DMS53 (cell line): ENCODE measurements around the gene TGM2.
A peak's percentile ranks its signal among the peaks of the same experiment; 100 is the strongest.

ENCODE experiments used
- DNase-seq: peaks from one replicate; lab custom pipeline; 2025; lab: John Stamatoyannopoulos, UW

Gene TGM2

GRCh38 chr20:38165089-38165965 lies at the start of gene TGM2:
TGM2 (minus strand) TSS chr20:38165270; CDS start chr20:38165198, 72 bp downstream.
- peak; percentile 93 for DNase-seq

- DNase-seq = no peak
These were observed 49.5 kb upstream of the TGM2 start for GRCh38 chr20:38214256-38215193.

- no peak for DNase-seq
These were observed 48.5 kb upstream of the TGM2 start for GRCh38 chr20:38213607-38213940.

GRCh38 chr20:38212806-38213606 lies 47.9 kb upstream of the TGM2 start:
- no peak for DNase-seq

GRCh38 chr20:38211200-38212097 lies 46.4 kb upstream of the TGM2 start:
- DNase-seq = no peak

- DNase-seq = no peak
These were observed 45.7 kb upstream of the TGM2 start for GRCh38 chr20:38210741-38211140.

- no peak for DNase-seq
These were observed 44.8 kb upstream of the TGM2 start for GRCh38 chr20:38209736-38210405.

- DNase-seq = no peak
These were observed 44.1 kb upstream of the TGM2 start for GRCh38 chr20:38209054-38209675.

- DNase-seq = no peak
These were observed 43.5 kb upstream of the TGM2 start for GRCh38 chr20:38208523-38208922.

GRCh38 chr20:38208088-38208487 lies 43.0 kb upstream of the TGM2 start:
- no peak for DNase-seq

- DNase-seq = no peak
These were observed 42.6 kb upstream of the TGM2 start for GRCh38 chr20:38207621-38208020.

GRCh38 chr20:38205001-38205400 lies 39.9 kb upstream of the TGM2 start:
- no peak for DNase-seq

- no peak for DNase-seq
These were observed 38.9 kb upstream of the TGM2 start for GRCh38 chr20:38203981-38204357.

- no peak for DNase-seq
These were observed 38.4 kb upstream of the TGM2 start for GRCh38 chr20:38203337-38203980.

- DNase-seq = no peak
These were observed 37.9 kb upstream of the TGM2 start for GRCh38 chr20:38202982-38203293.

- DNase-seq = no peak
These were observed 37.3 kb upstream of the TGM2 start for GRCh38 chr20:38202153-38202981.

- DNase-seq = no peak
These were observed 36.3 kb upstream of the TGM2 start for GRCh38 chr20:38201356-38201755.

- no peak for DNase-seq
These were observed 35.6 kb upstream of the TGM2 start for GRCh38 chr20:38200646-38201045.
